Tibial artery (tissue), 4 donors: ENCODE results near the gene RBM12.
A peak's percentile ranks its signal among the peaks of the same experiment; 100 is the strongest.

Experiments
- DNase-seq, 2 donors: peaks; one replicate each; pipeline ENCODE4 v3.0.0-alpha.2; 2019
- H3K27ac ChIP-seq, 2 donors: fragments of 200-600 bp; sonication (generic) in 1 of 2; 1 replicate in 1 of 2; 2 replicates in 1 of 2; pipeline ENCODE4 v1.5.1; 2018 to 2019; ENCODE audit warnings: mild to moderate bottlenecking in 1 of 2
- H3K27me3 ChIP-seq, 2 donors: fragments of 200-600 bp; sonication (generic) in 1 of 2; one replicate each; pipeline versions ENCODE4 v1.5.1 to v1.6.0; 2016 to 2019
- H3K36me3 ChIP-seq, 3 donors: fragments of 200-600 bp; sonication (generic) in 2 of 3; one replicate each; pipeline ENCODE4 v1.5.1; 2016 to 2019; ENCODE audit warnings: mild to moderate bottlenecking in 2 of 3
- H3K4me1 ChIP-seq, 4 donors: fragments of 200-600 bp; sonication (generic) in 2 of 4; 1 replicate in 3 of 4; 2 replicates in 1 of 4; pipeline ENCODE4 v1.5.1; 2016 to 2019
- H3K4me3 ChIP-seq, 2 donors: fragments of 200-600 bp; sonication (generic) in 1 of 2; 1 replicate in 1 of 2; 2 replicates in 1 of 2; pipeline ENCODE4 v1.5.1; 2018 to 2019; ENCODE audit warnings: mild to moderate bottlenecking in 2 of 2
- H3K9me3 ChIP-seq, 3 donors: fragments of 200-600 bp; sonication (generic) in 1 of 3; one replicate each; pipeline ENCODE4 v1.5.1; 2016 to 2019
- CTCF ChIP-seq, 2 experiments: fragments of 200-600 bp in 1 of 2; fragments of 450-650 bp in 1 of 2; IDR thresholded peaks; one replicate each; pipeline ENCODE4 v1.5.1; 2017 to 2019; ENCODE audit warnings: antibody characterized with exemption in 2 of 2, mild to moderate bottlenecking in 1 of 2, moderate library complexity in 1 of 2
- intact Hi-C: fragments of 100-400 bp; cut with DNase I; formaldehyde crosslinking; loops from one replicate; pipeline ENCODE4 v1.15.0; 2023; ENCODE audit warnings: low total_unique reads

The RBM12 gene

GRCh38 chr20:35699127-35699956 lies 34.6 kb upstream of the RBM12 start, which contains the start of the genes NFS1 and ROMO1:
TSS of gene NFS1 (minus strand) at chr20:35699352. CDS start at chr20:35699288, 64 bp downstream.
TSS of gene ROMO1 (plus strand) at chr20:35699405. CDS start at chr20:35699633, 228 bp downstream.
- TF ChIP-seq CTCF (IDR thresholded peaks at IDR 0.05) = peak; percentile 26 to 32
- Histone ChIP-seq H3K27ac (peak within 1 kb of the TSS; percentile 94 to 98), H3K27me3 (no peaks in the 10 kb centered on the region), H3K4me1 (peaks cover 0 to 26% (median 17%) of the 10 kb centered on the region in 4 donors), H3K4me3 (peak within 1 kb of the TSS; percentile 94 to 95), H3K9me3 (no peaks in the 10 kb centered on the region), H3K36me3 (peaks cover 28 to 57% (median 37%) of the 10 kb centered on the region in 3 donors)
- DNase-seq = peak; percentile 80 to 90
- intact Hi-C loops = loop anchor here (10.0 kb wide), 1 partner anchor 235 kb away; no protein-coding TSS in a partner anchor

DNA sequence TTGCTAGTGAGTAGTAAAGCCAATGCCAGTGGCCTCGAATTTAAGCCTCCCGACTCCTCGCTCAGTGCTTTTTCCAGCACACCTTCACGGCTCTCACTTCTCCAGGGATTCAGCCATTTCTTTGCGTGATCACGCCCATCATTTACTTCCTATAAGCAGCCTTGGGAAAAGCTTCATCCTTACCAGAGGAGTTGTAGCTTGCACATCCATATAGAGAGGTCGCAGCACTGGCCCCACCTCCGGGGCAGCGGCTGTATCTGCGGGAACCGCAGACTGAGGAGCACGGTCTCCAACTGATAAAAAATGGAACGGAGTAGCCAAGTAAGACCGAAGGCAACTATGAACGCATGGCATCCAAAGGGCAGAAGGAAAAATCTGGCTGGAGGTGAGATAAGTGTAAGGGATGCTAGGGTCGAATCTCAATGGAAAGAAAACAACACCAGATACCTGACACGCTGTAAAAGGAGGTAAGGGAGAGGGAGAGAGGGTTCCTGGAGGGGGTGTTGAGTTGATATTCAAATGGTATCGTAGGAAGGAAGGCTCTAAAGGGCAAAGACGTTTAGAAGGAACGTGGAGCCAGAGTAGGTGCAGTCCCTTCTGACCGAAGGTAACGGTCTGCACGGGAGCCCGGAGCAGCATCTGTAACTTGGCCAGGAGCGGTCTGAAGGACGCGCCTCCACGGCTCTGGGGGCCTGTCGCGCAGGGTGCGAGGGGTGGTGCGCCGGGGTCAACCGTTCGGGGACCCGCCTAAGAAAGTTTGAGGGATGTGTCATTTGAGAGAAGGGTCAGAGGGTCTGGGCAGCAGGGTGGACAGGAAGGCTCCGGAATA lies 33.8 kb upstream of the RBM12 start:
- Histone ChIP-seq H3K4me1 (peaks cover 0 to 26% (median 17%) of the 10 kb centered on the region in 4 donors), H3K27ac (peak overlapping the region; percentile 94 to 98), H3K36me3 (peaks cover 26 to 57% (median 33%) of the 10 kb centered on the region in 3 donors), H3K9me3 (no peaks in the 10 kb centered on the region), H3K4me3 (peak overlapping the region; percentile 94 to 95), H3K27me3 (no peaks in the 10 kb centered on the region)
- intact Hi-C loops = loop anchor here (10.0 kb wide), 1 partner anchor 234 kb away; no protein-coding TSS in a partner anchor
- DNase-seq = no peak
- TF ChIP-seq CTCF (IDR thresholded peaks at IDR 0.05) = no peak

DNA sequence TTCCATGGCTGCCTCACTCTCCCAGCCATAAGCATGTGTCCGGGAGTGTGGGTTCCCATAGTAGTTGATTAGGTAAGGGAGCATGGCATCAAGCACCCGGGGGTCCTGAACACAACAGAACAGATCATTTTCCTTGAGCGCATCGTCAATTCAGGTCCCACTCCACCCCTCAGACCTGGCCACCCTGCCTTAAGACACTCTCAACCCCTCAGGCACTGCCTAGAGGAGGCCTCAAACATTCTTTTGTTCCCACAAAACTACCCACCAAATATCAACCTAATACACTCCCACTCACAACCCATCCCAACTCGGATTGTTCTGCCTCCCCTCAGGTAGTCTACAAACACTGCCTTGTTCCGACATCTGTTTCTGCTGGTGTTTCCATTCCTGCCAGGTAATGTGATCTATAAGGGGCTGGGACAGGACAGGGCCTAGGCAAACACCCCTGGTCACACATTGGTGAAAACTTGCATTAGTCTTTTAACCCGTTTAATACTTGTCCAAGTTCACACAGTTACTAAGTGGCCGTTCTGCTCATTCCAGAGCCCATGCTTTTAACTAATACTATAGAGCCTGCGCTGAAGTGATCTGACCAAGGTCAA lies 33.1 kb upstream of the RBM12 start:
- Histone ChIP-seq H3K36me3 (peaks cover 23 to 57% (median 39%) of the 10 kb centered on the region in 3 donors), H3K4me3 (peak overlapping the region; percentile 94 to 95), H3K9me3 (no peaks in the 10 kb centered on the region), H3K4me1 (peaks cover 0 to 26% (median 17%) of the 10 kb centered on the region in 4 donors), H3K27ac (peak overlapping the region in 1 of 2 donors; percentile 98), H3K27me3 (no peaks in the 10 kb centered on the region)
- no peak for DNase-seq
- no peak for TF ChIP-seq CTCF (IDR thresholded peaks at IDR 0.05)
- intact Hi-C loops = loop anchor here (10.0 kb wide), 1 partner anchor 233 kb away; no protein-coding TSS in a partner anchor

GRCh38 chr20:35695978-35696377 lies 31.3 kb upstream of the RBM12 start:
- intact Hi-C loops = loop anchor here (10.0 kb wide), 1 partner anchor 231 kb away; no protein-coding TSS in a partner anchor

More at GRCh38 chr20:35695978-35696377, 31.3 kb upstream of the RBM12 start:
- Histone ChIP-seq H3K4me1 (peaks cover 0 to 26% (median 17%) of the 10 kb centered on the region in 4 donors), H3K36me3 (peaks cover 20 to 57% (median 30%) of the 10 kb centered on the region in 3 donors), H3K4me3 (no peak overlapping the region), H3K27me3 (no peaks in the 10 kb centered on the region), H3K27ac (no peak overlapping the region), H3K9me3 (no peaks in the 10 kb centered on the region)
- no peak for TF ChIP-seq CTCF (IDR thresholded peaks at IDR 0.05)
- DNase-seq = no peak
